H7 (cell line): ENCODE results near the gene CDH22. TPM values are rescaled to one million over a fixed set of nuclear protein-coding genes. Genes with fewer than 3 reads are reported as not detected.
A peak's percentile ranks its signal among the peaks of the same experiment; 100 is the strongest.

Experiments used
- DNase-seq: peaks from one replicate; pipeline ENCODE4 v3.0.0; 2012
- H3K27me3 ChIP-seq: 2 replicates; pipeline ENCODE4 v1.6.0; 2011; ENCODE audit warnings: mild to moderate bottlenecking, low read length; ENCODE audit not compliant: control insufficient read depth, insufficient read depth
- H3K36me3 ChIP-seq: replicated peaks from 2 replicates; pipeline ENCODE4 v1.5.1; 2011; ENCODE audit warnings: low read length; ENCODE audit not compliant: control insufficient read depth, insufficient read depth
- H3K4me3 ChIP-seq: 2 replicates; pipeline ENCODE4 v1.5.1; 2011; ENCODE audit warnings: low read depth, mild to moderate bottlenecking, control low read depth, low read length, moderate library complexity; ENCODE audit not compliant: insufficient read depth
- total RNA-seq: library from RNA; depleted of rRNA; stranded (reverse); fragments of >200 nt; shearing (Covaris generic); gene quantifications from 2 replicates; pipeline ENCODE4 v1.2.3, GENCODE V29; 2014

The CDH22 gene
- total RNA-seq, 1 experiment from 2014 or later, result 0.03 TPM

DNA sequence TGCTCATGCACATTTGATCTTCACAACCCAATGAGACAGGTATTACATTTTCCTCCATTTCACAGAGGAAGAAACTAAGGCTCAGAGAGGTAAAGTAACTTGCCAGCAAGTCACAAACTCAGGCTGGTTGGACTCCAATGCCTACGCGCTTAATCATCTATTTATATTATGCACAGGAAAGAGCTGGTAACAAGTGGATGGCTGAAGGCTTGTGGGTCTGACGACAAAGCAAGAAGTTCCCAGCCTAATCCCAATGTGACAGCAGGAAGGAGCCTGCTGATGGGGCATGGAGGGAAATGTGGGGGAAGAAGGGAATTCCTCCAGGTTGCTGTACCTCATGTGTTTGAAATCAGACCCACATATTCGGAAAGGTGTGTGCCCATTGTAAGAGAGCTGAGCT lies 3.9 kb downstream of the CDH22 start:
- Histone ChIP-seq H3K4me3 (no peak overlapping the region), H3K27me3 (peaks cover 40% of the 10 kb centered on the region)

DNA sequence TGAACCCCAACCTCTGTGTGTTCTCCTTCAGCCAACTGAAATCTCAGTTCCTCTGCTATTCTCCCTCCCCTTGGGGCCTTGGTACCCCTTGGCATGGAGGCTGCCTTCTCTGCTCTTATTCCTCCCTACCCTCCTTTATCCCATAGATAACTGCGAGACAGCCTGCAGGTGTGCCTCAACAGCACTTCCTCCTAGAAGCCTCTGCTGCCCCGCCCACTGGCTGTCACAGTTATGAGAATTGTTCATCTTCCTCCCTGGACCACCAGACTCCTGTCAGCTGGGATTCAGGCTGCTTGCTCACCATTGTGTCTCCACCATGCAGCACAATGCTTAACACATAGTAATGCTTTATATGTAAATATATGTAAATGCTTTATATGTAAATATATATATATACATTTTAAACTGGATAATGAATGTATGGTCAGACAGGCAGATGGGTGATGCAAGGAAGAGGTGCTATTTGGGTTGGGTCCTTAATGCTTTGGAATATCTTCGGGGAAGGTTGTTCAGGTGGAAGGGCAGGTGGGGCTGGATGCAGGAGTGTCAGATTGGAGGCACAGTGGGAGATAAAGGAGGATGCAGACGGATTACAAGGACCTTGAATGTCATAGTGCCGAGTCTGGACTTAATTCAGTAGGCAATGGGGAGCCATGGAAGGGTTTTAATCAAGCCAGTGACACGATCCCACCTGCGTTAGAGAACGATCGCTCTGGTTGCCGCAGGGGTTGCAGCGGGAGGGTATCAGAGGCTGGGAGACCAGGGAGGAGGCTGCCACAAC lies 4.9 kb downstream of the CDH22 start:
- DNase-seq, result no peak
- peaks cover 30% of the 10 kb centered on the region for H3K27me3 ChIP-seq
- H3K36me3 ChIP-seq, result no peaks in the 10 kb centered on the region
- H3K4me3 ChIP-seq, result no peak overlapping the region

More for the DNA sequence above, 3.9 kb downstream of the CDH22 start:
- no peaks in the 10 kb centered on the region for H3K36me3 ChIP-seq
- DNase-seq, result no peak

- Histone ChIP-seq H3K4me3 (no peak overlapping the region), H3K36me3 (no peaks in the 10 kb centered on the region), H3K27me3 (peaks cover 18% of the 10 kb centered on the region)
- DNase-seq, result no peak
Observed at GRCh38 chr20:46302106-46302505, 6.2 kb downstream of the CDH22 start.

DNA sequence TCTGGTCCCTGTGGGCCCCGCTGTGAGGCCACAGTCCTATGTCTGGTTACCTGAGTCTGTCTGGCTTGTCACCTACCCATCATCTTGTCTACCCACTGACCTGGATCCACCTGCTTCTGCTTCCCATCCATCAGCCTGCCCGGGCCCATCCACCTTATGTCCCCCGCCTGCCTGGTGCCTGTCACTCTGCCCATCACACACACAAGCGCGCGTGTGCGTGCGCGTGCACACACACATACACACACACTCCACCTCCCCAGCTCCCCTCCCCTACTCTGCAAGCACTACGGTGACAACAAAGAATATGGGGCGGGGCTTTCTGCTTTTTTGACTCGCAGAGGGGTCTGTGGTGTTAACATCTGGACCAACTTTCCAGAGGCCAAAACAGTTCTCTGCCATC lies 8.0 kb downstream of the CDH22 start:
- H3K4me3 ChIP-seq, result no peak overlapping the region
- H3K27me3 ChIP-seq, result peaks cover 3% of the 10 kb centered on the region; the same call in 1 of the 2 replicates
- DNase-seq, result no peak
- H3K36me3 ChIP-seq, result no peaks in the 10 kb centered on the region

- H3K4me3 ChIP-seq, result no peak overlapping the region
- peaks cover 2% of the 10 kb centered on the region; the same call in 1 of the 2 replicates for H3K27me3 ChIP-seq
- H3K36me3 ChIP-seq, result no peaks in the 10 kb centered on the region
- no peak for DNase-seq
Observed at GRCh38 chr20:46299078-46299477, 9.2 kb downstream of the CDH22 start.

GRCh38 chr20:46298374-46298773 lies 9.9 kb downstream of the CDH22 start:
- H3K4me3 ChIP-seq, result no peak overlapping the region
- H3K36me3 ChIP-seq, result no peaks in the 10 kb centered on the region
- H3K27me3 ChIP-seq, result peaks cover 2% of the 10 kb centered on the region; the same call in 1 of the 2 replicates
- DNase-seq, result no peak

DNA sequence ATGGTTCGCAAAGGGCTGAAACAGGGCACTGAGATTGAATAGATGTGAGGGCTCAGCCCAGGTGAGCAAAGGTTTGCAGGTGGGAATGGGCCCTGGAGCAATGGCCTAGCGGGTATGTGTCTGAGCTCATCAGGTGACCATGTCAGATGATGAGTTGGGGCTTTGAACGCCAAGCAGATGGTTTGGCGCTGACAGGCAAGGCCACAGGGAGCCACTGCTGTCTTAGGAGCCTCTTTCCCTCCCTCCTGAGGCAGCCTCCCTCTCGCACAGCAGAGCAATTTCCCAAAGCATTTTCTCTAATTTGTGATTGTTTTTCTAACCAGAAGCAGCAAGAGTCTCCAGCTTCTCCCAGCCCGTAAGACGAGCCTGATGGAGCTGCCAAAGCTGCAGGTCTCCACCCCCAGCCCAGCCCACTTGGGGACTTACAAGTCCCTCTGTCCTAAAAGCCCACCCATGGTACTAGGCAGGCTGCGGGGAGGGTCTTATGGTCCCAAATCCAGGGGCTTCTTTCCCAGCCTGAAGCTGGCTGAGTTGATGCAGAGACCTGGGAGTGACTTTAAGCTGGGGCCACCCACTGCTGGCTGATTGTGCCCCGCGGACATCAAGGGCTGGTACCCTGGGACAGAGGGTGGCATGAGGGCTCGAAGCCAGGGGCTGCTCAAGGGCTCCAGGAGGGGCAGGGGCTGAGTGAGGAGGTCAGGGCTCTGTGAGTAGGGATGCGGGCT lies 11.6 kb downstream of the CDH22 start:
- Histone ChIP-seq H3K27me3 (no peaks in the 10 kb centered on the region), H3K36me3 (no peaks in the 10 kb centered on the region), H3K4me3 (no peak overlapping the region)
- DNase-seq, result no peak

- Histone ChIP-seq H3K27me3 (no peaks in the 10 kb centered on the region), H3K36me3 (no peaks in the 10 kb centered on the region), H3K4me3 (no peak overlapping the region)
- DNase-seq, result peak; percentile 74
Observed at GRCh38 chr20:46293084-46293483, 15.2 kb downstream of the CDH22 start.

DNA sequence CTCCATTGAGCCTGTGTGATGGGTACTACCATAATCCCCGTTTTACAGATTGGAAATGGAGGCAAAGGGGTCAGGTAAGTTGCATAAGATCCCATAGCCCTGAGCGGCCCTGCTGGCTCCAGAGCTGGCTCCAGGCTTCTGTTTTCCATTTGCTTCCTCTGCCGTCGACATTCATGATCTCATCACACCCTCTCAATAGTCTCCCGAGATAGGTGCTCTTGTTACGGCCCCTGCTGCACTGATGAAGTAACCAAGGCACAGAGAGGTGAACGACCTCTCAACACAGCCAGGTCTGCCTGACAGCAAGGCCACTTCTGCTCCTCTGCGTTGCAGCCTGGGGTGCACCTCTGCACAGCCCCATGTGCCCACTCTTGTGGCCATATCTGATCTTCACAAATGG lies 16.9 kb downstream of the CDH22 start:
- DNase-seq, result no peak
- Histone ChIP-seq H3K36me3 (no peaks in the 10 kb centered on the region), H3K27me3 (no peaks in the 10 kb centered on the region), H3K4me3 (no peak overlapping the region)

- Histone ChIP-seq H3K27me3 (no peaks in the 10 kb centered on the region), H3K36me3 (no peaks in the 10 kb centered on the region), H3K4me3 (no peak overlapping the region)
- no peak for DNase-seq
Observed at GRCh38 chr20:46289432-46289831, 18.9 kb downstream of the CDH22 start.

DNA sequence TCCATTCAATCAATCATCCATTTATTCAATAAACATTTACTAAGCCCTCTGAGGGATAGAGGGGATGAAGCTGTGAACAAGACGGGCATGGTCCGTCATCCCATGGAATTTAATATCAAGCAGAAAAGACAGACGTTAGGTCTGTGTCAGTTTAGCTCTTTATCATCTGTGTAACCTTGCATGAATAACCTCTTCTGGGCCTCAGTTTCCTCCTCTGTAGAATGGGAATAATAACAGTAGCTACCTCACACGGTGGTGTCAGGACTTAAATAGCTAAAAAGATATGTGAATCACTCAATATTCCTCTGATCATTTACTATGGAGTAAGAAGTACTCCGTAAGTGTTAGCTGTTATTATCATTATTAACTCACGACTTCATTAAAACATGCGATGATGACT lies 21.3 kb downstream of the CDH22 start:
- no peak for DNase-seq

DNA sequence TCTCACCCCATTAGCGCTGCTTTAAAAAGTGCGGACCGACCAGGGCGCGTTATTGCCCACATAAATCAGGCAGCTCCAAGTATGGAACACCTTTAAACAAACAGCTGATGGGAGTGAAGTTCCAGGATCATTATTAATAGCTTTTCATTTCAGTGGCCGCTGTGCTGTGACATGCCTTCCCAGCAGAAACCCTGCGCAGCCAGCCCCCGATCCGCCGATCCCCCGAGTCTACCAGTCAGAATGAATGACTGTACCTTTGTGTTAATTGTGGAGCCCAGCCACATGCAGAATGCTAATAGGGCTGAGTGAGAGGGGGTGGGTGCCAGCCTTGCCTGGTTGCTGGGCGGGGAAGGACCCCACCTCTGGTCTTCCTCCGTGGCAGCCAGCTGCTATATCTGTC lies 21.9 kb downstream of the CDH22 start:
- H3K27me3 ChIP-seq, result no peaks in the 10 kb centered on the region
- no peak overlapping the region for H3K4me3 ChIP-seq
- DNase-seq, result no peak
- no peaks in the 10 kb centered on the region for H3K36me3 ChIP-seq

More for the DNA sequence above, 21.3 kb downstream of the CDH22 start:
- Histone ChIP-seq H3K4me3 (no peak overlapping the region), H3K27me3 (no peaks in the 10 kb centered on the region), H3K36me3 (no peaks in the 10 kb centered on the region)

DNA sequence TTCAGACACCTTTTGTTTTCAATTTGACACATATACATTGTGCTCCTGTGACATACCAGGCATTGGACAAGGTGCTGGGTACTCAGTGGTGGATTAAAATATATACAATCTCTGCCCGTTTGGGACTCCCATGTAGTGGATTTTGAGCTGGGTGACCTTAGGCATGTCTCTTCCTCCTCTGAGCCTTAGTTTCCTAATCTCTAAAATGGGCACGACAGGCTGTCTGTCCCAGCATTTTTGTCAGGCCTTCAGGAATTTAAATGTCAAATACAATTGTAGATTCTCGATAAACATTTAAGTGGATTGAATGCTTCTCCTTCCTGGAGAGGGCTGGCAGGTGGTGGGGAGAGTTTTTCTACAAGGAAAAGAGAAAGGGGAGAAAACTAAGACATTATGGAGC lies 22.6 kb downstream of the CDH22 start:
- H3K27me3 ChIP-seq, result no peaks in the 10 kb centered on the region
- H3K36me3 ChIP-seq, result no peaks in the 10 kb centered on the region
- no peak overlapping the region for H3K4me3 ChIP-seq
- no peak for DNase-seq

DNA sequence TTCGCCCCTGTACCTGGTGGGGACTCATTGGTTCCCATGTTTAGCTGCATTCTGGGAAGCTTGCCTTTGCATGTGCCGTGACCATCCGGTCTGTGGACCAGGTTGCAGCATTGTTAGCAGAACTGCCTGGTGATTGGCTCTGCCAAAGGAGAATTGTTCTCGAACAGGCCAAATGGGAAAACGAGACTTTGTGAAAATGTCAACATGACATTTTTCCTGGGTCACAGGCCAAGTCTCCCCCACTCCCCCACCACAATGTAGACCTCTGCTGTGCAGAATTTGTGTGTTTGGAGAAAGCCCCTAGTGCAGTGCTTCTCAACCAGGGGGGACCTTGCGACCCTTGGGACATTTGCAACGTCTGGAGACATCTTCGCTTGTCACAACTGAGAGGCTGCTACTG lies 23.2 kb downstream of the CDH22 start:
- H3K27me3 ChIP-seq, result no peaks in the 10 kb centered on the region
- DNase-seq, result no peak
- H3K36me3 ChIP-seq, result no peaks in the 10 kb centered on the region
- no peak overlapping the region for H3K4me3 ChIP-seq

- H3K4me3 ChIP-seq, result no peak overlapping the region
- H3K27me3 ChIP-seq, result no peaks in the 10 kb centered on the region
- no peaks in the 10 kb centered on the region for H3K36me3 ChIP-seq
- no peak for DNase-seq
Observed at GRCh38 chr20:46284040-46284427, 24.3 kb downstream of the CDH22 start.
